Fibroblast of lung (primary cell): ENCODE results near the gene ZNF516. TPM values are rescaled to one million over a fixed set of nuclear protein-coding genes. Genes with fewer than 3 reads are reported as not detected.

Source experiments
- DNase-seq, 2 donors: peaks; one replicate each; pipeline versions ENCODE4 v3.0.0 to v3.0.0-alpha.2; 2010; ENCODE audit warnings: low read depth in 2 of 2
- H2AFZ ChIP-seq: 2 replicates; pipeline ENCODE4 v1.5.1; 2012; ENCODE audit warnings: low read length, control low read depth, inconsistent platforms
- H3K27ac ChIP-seq: 2 replicates; pipeline ENCODE4 v1.5.1; 2011; ENCODE audit warnings: low read length, control low read depth; ENCODE audit not compliant: insufficient read depth
- H3K27me3 ChIP-seq: 2 replicates; pipeline ENCODE4 v1.5.1; 2011; ENCODE audit warnings: mild to moderate bottlenecking, low read length; ENCODE audit not compliant: control insufficient read depth, insufficient read depth
- H3K36me3 ChIP-seq: 2 replicates; pipeline ENCODE4 v1.5.1; 2011; ENCODE audit warnings: low read length; ENCODE audit not compliant: control insufficient read depth, insufficient read depth
- H3K4me1 ChIP-seq: 2 replicates; pipeline ENCODE4 v1.5.1; 2011; ENCODE audit warnings: low read length; ENCODE audit not compliant: control insufficient read depth, insufficient read depth; ENCODE audit errors: extremely low read depth
- H3K4me2 ChIP-seq: 2 replicates; pipeline ENCODE4 v1.5.1; 2011; ENCODE audit warnings: low read length, control low read depth; ENCODE audit not compliant: insufficient read depth; ENCODE audit errors: extremely low read depth
- H3K4me3 ChIP-seq, 4 experiments: fragments of 200-600 bp in 1 of 4; sonication (generic) in 1 of 4; replicated peaks in 1 of 4; 2 replicates each; pipeline ENCODE4 v1.5.1; 2011 to 2016; ENCODE audit warnings: low read length in 4 of 4, low read depth in 3 of 4, mild to moderate bottlenecking in 3 of 4, control low read depth in 2 of 4, inconsistent platforms in 1 of 4, mixed read lengths in 1 of 4; ENCODE audit not compliant: insufficient read depth in 1 of 4; ENCODE audit errors: control extremely low read depth in 1 of 4
- H3K79me2 ChIP-seq: 2 replicates; pipeline ENCODE4 v1.5.1; 2012; ENCODE audit warnings: mild to moderate bottlenecking, low read length, inconsistent platforms; ENCODE audit not compliant: control insufficient read depth, insufficient read depth
- H3K9ac ChIP-seq: 2 replicates; pipeline ENCODE4 v1.5.1; 2011; ENCODE audit warnings: mild to moderate bottlenecking, low read length, control low read depth; ENCODE audit not compliant: insufficient read depth
- H3K9me3 ChIP-seq: 2 replicates; pipeline ENCODE4 v1.5.1; 2012; ENCODE audit warnings: low read depth, low read length; ENCODE audit not compliant: control insufficient read depth, insufficient read depth
- H4K20me1 ChIP-seq: 2 replicates; pipeline ENCODE4 v1.5.1; 2011; ENCODE audit warnings: low read length; ENCODE audit not compliant: control insufficient read depth, insufficient read depth; ENCODE audit errors: extremely low read depth
- CTCF ChIP-seq, 2 donors: IDR thresholded peaks in 1 of 2; conservative IDR thresholded peaks in 1 of 2; 1 replicate in 1 of 2; 2 replicates in 1 of 2; pipeline ENCODE4 v1.5.1; 2011 to 2012; ENCODE audit warnings: low read length in 2 of 2, control low read depth in 1 of 2, inconsistent platforms in 1 of 2, low read depth in 1 of 2, mild to moderate bottlenecking in 1 of 2
- EZH2 ChIP-seq: IDR thresholded peaks from 2 replicates; pipeline ENCODE4 v1.5.1; 2012; ENCODE audit warnings: low read length, control low read depth, mild to moderate bottlenecking; ENCODE audit errors: missing control alignments
- polyA plus RNA-seq, 2 donors: library from polyadenylated mRNA; depleted of rRNA in 1 of 2; stranded (reverse) in 1 of 2; unstranded in 1 of 2; fragments of >200 nt; gene quantifications; 2 replicates each; pipeline ENCODE4 v1.2.1, GENCODE V29; 2011 to 2012; ENCODE audit warnings: missing spikeins in 1 of 2
- total RNA-seq: library from RNA; depleted of rRNA; stranded (reverse); fragments of >200 nt; gene quantifications from 2 replicates; pipeline ENCODE4 v1.2.1, GENCODE V29; 2014

The ZNF516 gene
- total and polyA plus RNA-seq, 2 donors (not counting 1 experiment from before 2014, with no cell fraction given): 7.9 to 32.7 TPM

- peaks cover 41% of the 10 kb centered on the region for H3K79me2 ChIP-seq
Observed at GRCh38 chr18:76387608-76388007, 107.4 kb downstream of the ZNF516 start.

GRCh38 chr18:76386886-76387285 is 108.2 kb downstream of the ZNF516 start:
- Histone ChIP-seq H3K36me3 (no peaks in the 10 kb centered on the region), H3K4me3 (no peak overlapping the region), H3K9ac (no peak overlapping the region), H3K4me2 (no peak overlapping the region), H3K4me1 (no peaks in the 10 kb centered on the region), H3K27me3 (no peaks in the 10 kb centered on the region), H3K27ac (no peak overlapping the region), H2AFZ (no peak overlapping the region), H3K9me3 (no peaks in the 10 kb centered on the region), H3K79me2 (peaks cover 39% of the 10 kb centered on the region), H4K20me1 (peaks cover 2% of the 10 kb centered on the region)
- no peak for TF ChIP-seq CTCF (conservative IDR thresholded peaks at IDR 0.05 in 1 of 2, IDR thresholded peaks at IDR 0.05 in 1 of 2; ENCODE audit: low read depth in 1 of 2, low read length in 2 of 2)
- TF ChIP-seq EZH2: no peak
- no peak for DNase-seq

More at GRCh38 chr18:76387608-76388007, 107.4 kb downstream of the ZNF516 start:
- Histone ChIP-seq H3K9me3 (no peaks in the 10 kb centered on the region), H3K27me3 (no peaks in the 10 kb centered on the region), H3K36me3 (no peaks in the 10 kb centered on the region), H3K4me2 (no peak overlapping the region), H2AFZ (no peak overlapping the region), H3K9ac (no peak overlapping the region), H3K27ac (no peak overlapping the region), H4K20me1 (peaks cover 2% of the 10 kb centered on the region), H3K4me3 (no peak overlapping the region), H3K4me1 (no peaks in the 10 kb centered on the region)
- TF ChIP-seq EZH2: no peak
- no peak for TF ChIP-seq CTCF (conservative IDR thresholded peaks at IDR 0.05 in 1 of 2, IDR thresholded peaks at IDR 0.05 in 1 of 2; ENCODE audit: low read depth in 1 of 2, low read length in 2 of 2)
- no peak for DNase-seq

- TF ChIP-seq EZH2 (no peak), CTCF (conservative IDR thresholded peaks at IDR 0.05 in 1 of 2, IDR thresholded peaks at IDR 0.05 in 1 of 2; ENCODE audit: low read depth in 1 of 2, low read length in 2 of 2) (no peak)
- Histone ChIP-seq H3K4me1 (no peaks in the 10 kb centered on the region), H3K9ac (no peak overlapping the region), H4K20me1 (peaks cover 2% of the 10 kb centered on the region), H3K79me2 (peaks cover 36% of the 10 kb centered on the region), H3K27me3 (no peaks in the 10 kb centered on the region), H3K9me3 (no peaks in the 10 kb centered on the region), H3K27ac (no peak overlapping the region), H3K4me2 (no peak overlapping the region), H3K4me3 (no peak overlapping the region), H2AFZ (no peak overlapping the region), H3K36me3 (no peaks in the 10 kb centered on the region)
- DNase-seq: no peak
Observed at GRCh38 chr18:76386071-76386470, 109.0 kb downstream of the ZNF516 start.
